Memory B cell (primary cell): Measurements from ENCODE around the gene ZNF154.

ENCODE experiments used
- ATAC-seq: fragments of 150-1000 bp; cut with Tn5 transposase; 2 replicates; pipeline ENCODE4 v1.10.0; 2021; ENCODE audit warnings: low read depth, mild to moderate bottlenecking, moderate library complexity
- DNase-seq, 2 donors: peaks; one replicate each; pipeline ENCODE4 v3.0.0; 2022; ENCODE audit warnings: low spot score in 2 of 2
- H3K27ac Mint-ChIP-seq: one replicate; pipeline ENCODE4 v1.8.0; 2022; ENCODE audit warnings: mild to moderate bottlenecking, moderate library complexity, mixed read lengths
- H3K27me3 Mint-ChIP-seq: one replicate; pipeline ENCODE4 v1.8.0; 2022; ENCODE audit warnings: mixed read lengths
- H3K36me3 Mint-ChIP-seq: one replicate; pipeline ENCODE4 v1.8.0; 2022; ENCODE audit warnings: mild to moderate bottlenecking, mixed read lengths
- H3K4me1 Mint-ChIP-seq: one replicate; pipeline ENCODE4 v1.8.0; 2022; ENCODE audit warnings: mixed read lengths
- H3K4me3 Mint-ChIP-seq: one replicate; pipeline ENCODE4 v1.8.0; 2022; ENCODE audit warnings: mild to moderate bottlenecking, moderate library complexity, mixed read lengths
- H3K9me3 Mint-ChIP-seq: one replicate; pipeline ENCODE4 v1.8.0; 2022; ENCODE audit warnings: mixed read lengths

The ZNF154 gene

GRCh38 chr19:57706346-57706745, 2.7 kb downstream of the ZNF154 start:
- Mint-ChIP-seq H3K36me3 (peaks cover 55% of the 10 kb centered on the region), H3K4me1 (peaks cover 32% of the 10 kb centered on the region), H3K9me3 (peaks cover 20% of the 10 kb centered on the region), H3K27ac (no peak overlapping the region), H3K27me3 (no peaks in the 10 kb centered on the region), H3K4me3 (no peak overlapping the region)
- ATAC-seq = no peak
- DNase-seq = no peak

- peaks cover 17% of the 10 kb centered on the region for H3K9me3 Mint-ChIP-seq
- no peak overlapping the region for H3K27ac Mint-ChIP-seq
- H3K36me3 Mint-ChIP-seq = peaks cover 66% of the 10 kb centered on the region
- DNase-seq = no peak
- no peak for ATAC-seq
- H3K4me3 Mint-ChIP-seq = no peak overlapping the region
- H3K27me3 Mint-ChIP-seq = no peaks in the 10 kb centered on the region
- H3K4me1 Mint-ChIP-seq = peaks cover 19% of the 10 kb centered on the region
Measured at GRCh38 chr19:57701625-57702024, 7.4 kb downstream of the ZNF154 start.

- H3K27me3 Mint-ChIP-seq = no peaks in the 10 kb centered on the region
- H3K4me1 Mint-ChIP-seq = peaks cover 9% of the 10 kb centered on the region
- H3K27ac Mint-ChIP-seq = no peak overlapping the region
- peaks cover 56% of the 10 kb centered on the region for H3K36me3 Mint-ChIP-seq
- peaks cover 12% of the 10 kb centered on the region for H3K9me3 Mint-ChIP-seq
- DNase-seq (no peak), ATAC-seq (no peak)
- no peak overlapping the region for H3K4me3 Mint-ChIP-seq
Measured at GRCh38 chr19:57689750-57690149, 19.3 kb downstream of the ZNF154 start.

GRCh38 chr19:57688011-57688763, 20.8 kb downstream of the ZNF154 start:
- peaks cover 27% of the 10 kb centered on the region for H3K9me3 Mint-ChIP-seq
- DNase-seq (no peak), ATAC-seq (no peak)
- H3K27me3 Mint-ChIP-seq = no peaks in the 10 kb centered on the region
- H3K4me1 Mint-ChIP-seq = peaks cover 25% of the 10 kb centered on the region
- no peak overlapping the region for H3K27ac Mint-ChIP-seq
- H3K36me3 Mint-ChIP-seq = peaks cover 62% of the 10 kb centered on the region
- H3K4me3 Mint-ChIP-seq = no peak overlapping the region

- H3K27me3 Mint-ChIP-seq = no peaks in the 10 kb centered on the region
- peaks cover 28% of the 10 kb centered on the region for H3K9me3 Mint-ChIP-seq
- DNase-seq = no peak
- H3K36me3 Mint-ChIP-seq = peaks cover 65% of the 10 kb centered on the region
- ATAC-seq = no peak
- H3K4me3 Mint-ChIP-seq = no peak overlapping the region
- peaks cover 32% of the 10 kb centered on the region for H3K4me1 Mint-ChIP-seq
- H3K27ac Mint-ChIP-seq = no peak overlapping the region
Measured at GRCh38 chr19:57687363-57688010, 21.5 kb downstream of the ZNF154 start.

GRCh38 chr19:57686727-57687126, 22.3 kb downstream of the ZNF154 start:
- peaks cover 28% of the 10 kb centered on the region for H3K9me3 Mint-ChIP-seq
- peaks cover 37% of the 10 kb centered on the region for H3K4me1 Mint-ChIP-seq
- ATAC-seq (no peak), DNase-seq (no peak)
- no peak overlapping the region for H3K4me3 Mint-ChIP-seq
- H3K27ac Mint-ChIP-seq = no peak overlapping the region
- H3K36me3 Mint-ChIP-seq = peaks cover 69% of the 10 kb centered on the region
- no peaks in the 10 kb centered on the region for H3K27me3 Mint-ChIP-seq

GRCh38 chr19:57682226-57682766, 26.7 kb downstream of the ZNF154 start:
- peak overlapping the region; percentile 99 for H3K4me3 Mint-ChIP-seq
- H3K9me3 Mint-ChIP-seq = peaks cover 29% of the 10 kb centered on the region
- DNase-seq (no peak), ATAC-seq (no peak)
- peaks cover 36% of the 10 kb centered on the region for H3K4me1 Mint-ChIP-seq
- peaks cover 7% of the 10 kb centered on the region for H3K27me3 Mint-ChIP-seq
- peaks cover 55% of the 10 kb centered on the region for H3K36me3 Mint-ChIP-seq
- H3K27ac Mint-ChIP-seq = peak overlapping the region; percentile 92

GRCh38 chr19:57675881-57676280, 33.1 kb downstream of the ZNF154 start:
- Mint-ChIP-seq H3K4me1 (no peaks in the 10 kb centered on the region), H3K4me3 (no peak overlapping the region), H3K27ac (no peak overlapping the region), H3K9me3 (peaks cover 2% of the 10 kb centered on the region), H3K36me3 (peaks cover 2% of the 10 kb centered on the region), H3K27me3 (peaks cover 14% of the 10 kb centered on the region)
- ATAC-seq (no peak), DNase-seq (no peak)

- no peaks in the 10 kb centered on the region for H3K4me1 Mint-ChIP-seq
- no peaks in the 10 kb centered on the region for H3K36me3 Mint-ChIP-seq
- H3K9me3 Mint-ChIP-seq = peaks cover 1% of the 10 kb centered on the region
- H3K27me3 Mint-ChIP-seq = peaks cover 11% of the 10 kb centered on the region
- DNase-seq (no peak), ATAC-seq (no peak)
- no peak overlapping the region for H3K27ac Mint-ChIP-seq
- no peak overlapping the region for H3K4me3 Mint-ChIP-seq
Measured at GRCh38 chr19:57672466-57672865, 36.5 kb downstream of the ZNF154 start.

- ATAC-seq (no peak), DNase-seq (no peak)
- Mint-ChIP-seq H3K9me3 (peaks cover 1% of the 10 kb centered on the region), H3K36me3 (no peaks in the 10 kb centered on the region), H3K4me3 (no peak overlapping the region), H3K4me1 (no peaks in the 10 kb centered on the region), H3K27me3 (peaks cover 10% of the 10 kb centered on the region), H3K27ac (no peak overlapping the region)
Measured at GRCh38 chr19:57671124-57671895, 37.7 kb downstream of the ZNF154 start.

- peaks cover 5% of the 10 kb centered on the region for H3K4me1 Mint-ChIP-seq
- no peak within 1 kb of the TSS for H3K27ac Mint-ChIP-seq
- ATAC-seq = no peak
- no peak for DNase-seq
- H3K27me3 Mint-ChIP-seq = peaks cover 17% of the 10 kb centered on the region
- H3K9me3 Mint-ChIP-seq = peaks cover 1% of the 10 kb centered on the region
- H3K36me3 Mint-ChIP-seq = no peaks in the 10 kb centered on the region
- H3K4me3 Mint-ChIP-seq = no peak within 1 kb of the TSS
Measured at GRCh38 chr19:57668635-57669034, 40.4 kb downstream of the ZNF154 start, which contains the start of gene ZSCAN4. Gene ZSCAN4, plus strand, starts transcription at chr19:57668935. Its CDS starts 7,211 bp downstream, at chr19:57676146.

- ATAC-seq (no peak), DNase-seq (no peak)
- peaks cover 1% of the 10 kb centered on the region for H3K9me3 Mint-ChIP-seq
- H3K27ac Mint-ChIP-seq = no peak overlapping the region
- peaks cover 17% of the 10 kb centered on the region for H3K27me3 Mint-ChIP-seq
- H3K36me3 Mint-ChIP-seq = no peaks in the 10 kb centered on the region
- no peak overlapping the region for H3K4me3 Mint-ChIP-seq
- peaks cover 5% of the 10 kb centered on the region for H3K4me1 Mint-ChIP-seq
Measured at GRCh38 chr19:57667228-57667627, 41.8 kb downstream of the ZNF154 start.

- H3K36me3 Mint-ChIP-seq = no peaks in the 10 kb centered on the region
- peaks cover 1% of the 10 kb centered on the region for H3K9me3 Mint-ChIP-seq
- H3K4me3 Mint-ChIP-seq = peak overlapping the region; percentile 79
- peaks cover 5% of the 10 kb centered on the region for H3K4me1 Mint-ChIP-seq
- H3K27me3 Mint-ChIP-seq = peaks cover 17% of the 10 kb centered on the region
- ATAC-seq (no peak), DNase-seq (no peak)
- no peak overlapping the region for H3K27ac Mint-ChIP-seq
Measured at GRCh38 chr19:57665261-57665806, 43.7 kb downstream of the ZNF154 start.
